Fibroblast of skin of left quadriceps (primary cell): ENCODE data around the gene SLC1A6.
"Not testable (repeated sequence)": the region's sequence is repeated elsewhere in the genome, so short reads cannot be mapped to it uniquely, and the experiment has no call there.

ENCODE experiments used
- DNase-seq, 2 experiments: peaks; one replicate each; pipeline ENCODE4 v3.0.0-alpha.2; 2013; ENCODE audit warnings: low read depth in 2 of 2

Gene SLC1A6

DNA sequence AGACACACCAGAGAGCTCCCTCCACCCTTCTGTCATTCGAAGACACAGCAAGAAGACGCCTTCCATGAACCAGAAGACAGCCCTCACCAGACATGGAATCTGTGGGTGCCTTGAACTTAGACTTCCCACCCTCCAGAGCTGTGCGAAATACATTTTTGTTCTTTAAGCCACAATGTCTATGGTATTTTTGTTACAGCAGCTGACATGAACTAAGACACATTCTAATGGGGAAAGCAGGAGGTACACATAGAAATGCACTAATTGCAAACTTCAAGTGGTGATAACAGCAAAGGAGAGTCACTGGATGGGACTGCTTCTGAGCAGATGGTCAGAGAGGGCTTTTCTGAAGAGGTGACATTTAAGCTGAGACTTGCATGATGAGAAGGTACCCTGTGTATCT lies 22.2 kb downstream of the SLC1A6 start:
- no peak for DNase-seq

- DNase-seq: no peak
Measured at GRCh38 chr19:14954071-14954655, 25.5 kb downstream of the SLC1A6 start.

GRCh38 chr19:14952767-14953166 lies 26.9 kb downstream of the SLC1A6 start:
- no peak for DNase-seq

DNA sequence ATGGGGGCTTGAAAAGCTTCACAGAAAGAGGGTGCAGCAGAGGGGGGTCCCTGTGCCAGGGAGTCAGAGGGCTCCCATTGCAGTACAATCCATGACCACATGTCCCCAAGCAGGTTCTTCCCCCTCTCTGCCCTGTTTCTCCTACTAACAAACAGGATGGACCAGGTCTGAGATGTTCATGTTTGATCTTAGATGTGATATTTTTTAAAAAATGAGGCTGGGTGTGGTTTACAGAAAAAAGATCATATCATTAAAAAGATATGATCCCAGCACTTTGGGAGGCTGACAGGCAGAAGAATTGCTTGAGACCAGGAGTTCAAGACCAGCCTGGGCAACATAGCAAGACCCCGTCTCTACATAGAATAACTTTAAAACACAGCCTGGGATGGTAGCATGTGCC lies 29.2 kb downstream of the SLC1A6 start:
- no peak for DNase-seq

DNA sequence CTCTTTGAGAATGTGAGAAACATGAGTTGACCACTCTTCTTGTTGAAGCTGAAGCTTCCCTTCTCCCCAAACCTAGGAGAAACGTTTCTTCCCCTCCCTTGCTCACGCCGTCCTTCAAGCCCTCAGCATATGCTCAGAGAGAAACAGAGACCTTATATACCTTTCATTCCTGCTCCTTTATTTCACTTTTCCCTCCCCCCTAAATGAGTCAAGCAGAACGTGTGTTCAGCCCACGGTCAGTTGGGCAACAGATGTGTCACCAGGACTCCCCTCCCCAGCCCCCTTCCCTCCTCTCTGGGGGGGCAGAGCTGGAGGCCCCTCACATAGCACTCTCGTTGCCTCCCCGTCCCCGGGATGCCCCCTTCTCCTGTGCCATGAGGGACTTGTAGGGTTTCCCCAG lies 29.8 kb downstream of the SLC1A6 start:
- DNase-seq: no peak

- not testable (repeated sequence) for DNase-seq
Measured at GRCh38 chr19:14949413-14949812, 30.3 kb downstream of the SLC1A6 start.

DNA sequence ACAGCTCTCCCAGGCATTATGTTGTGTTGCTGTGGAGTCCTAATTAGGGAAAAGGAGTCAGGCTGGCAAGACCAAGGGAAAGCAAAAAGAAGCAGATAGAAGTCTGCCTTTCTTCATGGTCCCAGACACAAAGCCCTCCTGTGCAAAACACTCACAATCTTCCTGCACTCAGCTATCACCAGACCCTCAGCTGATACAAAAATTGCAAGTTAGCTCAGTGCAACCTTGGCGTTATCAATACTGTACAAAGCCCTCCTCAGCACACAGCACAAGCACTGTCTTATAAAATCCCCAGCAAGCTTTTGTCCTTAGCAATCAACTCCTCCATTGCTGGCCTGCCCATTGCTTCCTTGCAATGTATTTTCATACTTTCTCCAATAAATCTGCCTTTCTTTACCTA lies 35.2 kb downstream of the SLC1A6 start:
- no peak for DNase-seq

DNA sequence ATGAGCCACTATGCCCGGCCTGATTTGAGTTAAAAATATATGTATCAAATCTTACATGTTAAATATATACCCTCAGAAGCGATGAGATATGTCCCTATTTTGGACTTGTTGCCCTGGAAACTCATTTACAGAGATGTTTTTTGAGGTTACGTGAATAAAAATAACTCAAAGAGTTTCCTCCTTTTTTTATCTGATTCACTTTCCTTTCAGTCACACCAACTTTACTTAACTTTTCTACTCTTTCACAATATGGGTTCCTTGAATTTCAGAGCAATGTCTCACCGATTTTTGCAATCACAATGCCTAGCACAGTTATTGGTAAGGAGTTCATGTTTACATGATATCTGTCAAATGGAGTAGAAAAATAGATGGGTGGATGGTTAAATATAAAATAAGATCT lies 36.1 kb downstream of the SLC1A6 start:
- DNase-seq: no peak

GRCh38 chr19:14941189-14941588 lies 38.5 kb downstream of the SLC1A6 start, which contains the start of gene OR7C2:
TSS of gene OR7C2 (plus strand) at chr19:14941489. CDS start at chr19:14941489, 0 bp downstream.
- DNase-seq: no peak

DNA sequence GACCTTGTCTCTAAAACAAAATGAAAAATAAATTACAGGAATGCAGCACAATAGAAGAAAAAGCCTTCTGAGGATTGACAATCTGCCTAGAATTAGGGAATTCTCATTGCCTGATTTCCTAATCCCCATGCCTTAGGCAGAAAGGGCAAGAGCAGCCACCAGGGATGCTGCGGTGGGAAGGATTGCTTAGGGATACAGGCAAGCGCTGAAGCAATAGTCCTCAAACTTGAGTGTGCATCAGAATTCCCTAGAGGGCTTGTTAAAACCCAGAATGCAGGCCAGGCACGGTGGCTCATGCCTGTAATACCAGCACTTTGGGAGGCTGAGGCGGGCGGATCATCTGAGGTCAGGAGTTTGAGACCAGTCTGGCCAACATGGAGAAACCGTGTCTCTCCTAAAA lies 39.4 kb downstream of the SLC1A6 start:
- no peak for DNase-seq

DNA sequence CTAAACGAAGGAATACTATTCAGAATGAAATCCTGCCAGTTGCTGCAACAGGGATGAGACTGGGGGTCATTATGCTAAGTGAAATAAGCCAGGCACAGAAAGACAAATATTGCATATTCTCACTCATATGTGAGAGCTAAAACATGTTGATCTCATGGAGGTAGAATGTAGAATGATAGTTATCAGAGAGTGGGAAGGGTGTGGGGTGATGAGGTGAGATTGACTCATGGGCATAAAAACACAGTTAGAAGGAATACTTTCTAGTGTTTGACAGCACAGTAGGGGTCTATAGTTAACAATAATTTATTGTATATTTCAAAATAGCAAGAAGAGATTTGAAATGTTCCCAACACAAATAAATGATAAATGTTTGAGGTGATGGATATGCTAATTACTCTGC lies 46.2 kb downstream of the SLC1A6 start:
- DNase-seq: no peak

GRCh38 chr19:14916848-14917247 lies 62.8 kb downstream of the SLC1A6 start:
- DNase-seq: no peak

GRCh38 chr19:14915116-14915515 lies 64.5 kb downstream of the SLC1A6 start:
- no peak for DNase-seq

- DNase-seq: no peak
Measured at GRCh38 chr19:14906711-14907110, 73.0 kb downstream of the SLC1A6 start.

GRCh38 chr19:14901675-14902260 lies 77.9 kb downstream of the SLC1A6 start:
- DNase-seq: no peak
